ENCODE results near the gene SPAAR. TPM values are rescaled to one million over a fixed set of nuclear protein-coding genes. Genes with fewer than 3 reads are reported as not detected.
"Not testable (repeated sequence)": the region's sequence is repeated elsewhere in the genome, so short reads cannot be mapped to it uniquely, and the experiment has no call there.

The SPAAR gene
- total RNA-seq, 1 experiment from 2014 or later = not detected

GRCh38 chr9:35904338-35904737 is 5.0 kb upstream of the SPAAR start:
- no peak for DNase-seq (ENCODE audit: low read depth)

DNA sequence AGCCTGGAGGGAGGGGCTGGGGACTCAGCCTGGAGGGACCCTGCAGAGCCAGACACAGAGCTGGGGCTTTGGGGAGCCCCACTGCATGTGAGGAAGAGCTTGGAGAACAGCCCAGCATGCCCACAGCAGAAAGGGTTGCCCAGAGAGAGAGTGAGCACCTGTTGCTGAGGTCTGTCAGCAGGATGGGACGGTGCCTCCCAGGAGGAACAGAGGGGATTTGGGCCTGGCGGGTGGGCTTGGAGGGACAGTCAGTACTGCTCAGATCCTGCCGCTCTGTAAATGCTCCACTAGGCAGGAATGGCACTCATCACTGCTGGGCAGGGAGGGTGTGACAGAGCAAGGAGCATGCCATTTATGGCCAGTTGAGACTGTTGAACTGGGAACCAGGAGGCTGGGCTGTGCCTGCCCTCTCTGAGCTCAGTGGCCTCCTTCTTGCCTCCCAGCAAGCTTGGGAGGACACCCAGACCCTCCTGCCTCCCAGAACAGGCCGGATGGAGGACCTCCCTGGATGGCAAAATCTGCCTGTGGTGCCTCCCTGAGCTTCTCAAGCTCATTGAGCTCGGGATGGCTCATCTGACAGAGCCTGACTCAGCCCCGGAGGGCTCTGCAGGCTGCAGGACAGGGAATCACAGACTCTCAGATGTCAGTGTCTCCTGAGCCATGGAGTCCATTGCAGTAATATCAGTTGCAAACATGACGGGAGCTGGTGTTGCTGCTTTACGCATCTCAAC is 4.1 kb upstream of the SPAAR start:
- peak; percentile 79 for DNase-seq (ENCODE audit: low read depth)

DNA sequence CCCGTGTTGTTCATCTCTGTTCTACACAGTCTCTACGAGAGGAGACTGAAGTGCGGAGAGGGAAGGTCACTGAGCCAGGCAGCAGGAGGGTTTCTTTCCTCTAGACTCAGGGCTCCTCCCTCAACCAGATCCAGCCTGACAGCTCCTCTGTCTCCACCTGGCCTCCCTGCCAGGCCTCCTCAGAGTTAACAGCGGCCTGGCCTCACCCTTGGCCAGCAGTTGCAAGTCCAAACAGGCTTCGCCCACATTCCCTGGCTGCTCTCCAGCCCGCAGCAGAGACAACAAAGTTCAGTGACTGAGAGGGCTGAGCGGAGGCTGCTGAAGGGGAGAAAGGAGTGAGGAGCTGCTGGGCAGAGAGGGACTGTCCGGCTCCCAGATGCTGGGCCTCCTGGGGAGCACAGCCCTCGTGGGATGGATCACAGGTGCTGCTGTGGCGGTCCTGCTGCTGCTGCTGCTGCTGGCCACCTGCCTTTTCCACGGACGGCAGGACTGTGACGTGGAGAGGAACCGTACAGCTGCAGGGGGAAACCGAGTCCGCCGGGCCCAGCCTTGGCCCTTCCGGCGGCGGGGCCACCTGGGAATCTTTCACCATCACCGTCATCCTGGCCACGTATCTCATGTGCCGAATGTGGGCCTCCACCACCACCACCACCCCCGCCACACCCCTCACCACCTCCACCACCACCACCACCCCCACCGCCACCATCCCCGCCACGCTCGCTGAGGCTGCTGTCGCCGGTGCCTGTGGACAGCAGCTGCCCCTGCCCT is 3.2 kb upstream of the SPAAR start, which contains the start of gene HRCT1:
Gene HRCT1 (plus strand): TSS at position 291 of the 768 bp plus-strand sequence. CDS start 86 bp downstream, at position 377.
- DNase-seq (ENCODE audit: low read depth) = peak; percentile 98

- DNase-seq (ENCODE audit: low read depth) = peak; percentile 76
Measured at GRCh38 chr9:35906923-35907699, 2.2 kb upstream of the SPAAR start.

GRCh38 chr9:35907711-35908503 is 1.4 kb upstream of the SPAAR start:
- DNase-seq (ENCODE audit: low read depth) = peak; percentile 95

- no peak for DNase-seq (ENCODE audit: low read depth)
Measured at GRCh38 chr9:35908504-35909125, 675 bp upstream of the SPAAR start.

- DNase-seq (ENCODE audit: low read depth) = no peak
Measured at GRCh38 chr9:35909687-35910612, 660 bp downstream of the SPAAR start.

- peak; percentile 77 for DNase-seq (ENCODE audit: low read depth)
Measured at GRCh38 chr9:35910613-35911359, 1.5 kb downstream of the SPAAR start.

- no peak for DNase-seq (ENCODE audit: low read depth)
Measured at GRCh38 chr9:35911690-35912089, 2.4 kb downstream of the SPAAR start.

DNA sequence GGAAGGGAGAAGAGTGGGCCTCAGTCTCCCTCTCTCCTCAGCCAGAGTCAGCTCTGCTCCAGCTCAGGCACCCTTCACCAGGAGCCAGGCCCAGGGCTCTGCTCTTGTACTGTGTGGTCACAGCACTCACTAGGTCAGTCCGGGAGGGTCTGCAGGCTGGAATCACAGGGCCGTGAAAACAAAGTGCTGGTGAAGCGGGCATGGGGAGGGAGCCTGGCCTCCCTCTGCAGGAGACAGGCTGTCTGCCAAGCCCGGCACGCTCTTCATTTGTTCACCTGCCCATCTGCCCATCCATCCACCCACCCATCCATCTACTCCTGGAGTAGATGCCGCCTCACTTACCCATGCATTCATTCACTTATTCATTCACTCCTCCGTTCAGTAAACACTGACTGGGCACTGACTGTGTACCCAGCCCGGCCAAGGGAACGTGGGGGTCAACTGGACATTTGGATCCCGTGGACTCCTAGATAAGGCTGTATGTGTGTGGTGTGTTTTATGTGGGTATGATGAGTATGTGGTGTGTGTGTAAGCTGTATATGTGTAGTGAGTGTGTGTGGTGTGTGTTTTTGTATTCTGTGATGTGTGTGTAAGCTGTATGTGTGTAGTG is 3.6 kb downstream of the SPAAR start:
- DNase-seq (ENCODE audit: low read depth) = no peak

- not testable (repeated sequence) for DNase-seq (ENCODE audit: low read depth)
Measured at GRCh38 chr9:35913429-35913828, 4.1 kb downstream of the SPAAR start.

- DNase-seq (ENCODE audit: low read depth) = peak; percentile 31
Measured at GRCh38 chr9:35914301-35914807, 5.1 kb downstream of the SPAAR start.

GRCh38 chr9:35915681-35916294 is 6.5 kb downstream of the SPAAR start:
- no peak for DNase-seq (ENCODE audit: low read depth)

GRCh38 chr9:35917261-35917660 is 8.0 kb downstream of the SPAAR start:
- no peak for DNase-seq (ENCODE audit: low read depth)

DNA sequence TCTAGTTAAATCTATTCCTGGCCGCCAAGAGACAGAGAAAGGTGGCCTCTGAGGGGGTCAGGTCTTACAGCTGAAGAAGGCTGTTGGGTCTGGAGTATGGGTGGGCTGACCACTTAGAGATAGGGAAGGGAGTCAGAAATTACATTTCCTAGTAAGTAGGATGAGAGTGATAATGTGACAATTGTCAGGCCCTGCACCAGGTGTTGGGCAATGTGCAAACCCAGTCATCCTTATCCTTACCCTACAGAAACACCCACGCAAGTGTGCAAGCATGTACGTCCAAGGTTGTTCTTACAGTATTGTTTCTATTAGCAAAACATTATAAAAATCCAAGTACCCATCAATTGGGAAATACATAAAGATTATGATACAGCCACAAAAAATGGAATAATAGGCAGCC is 9.5 kb downstream of the SPAAR start:
- no peak for DNase-seq (ENCODE audit: low read depth)

- DNase-seq (ENCODE audit: low read depth) = no peak
Measured at GRCh38 chr9:35919212-35920008, 10.1 kb downstream of the SPAAR start.

DNA sequence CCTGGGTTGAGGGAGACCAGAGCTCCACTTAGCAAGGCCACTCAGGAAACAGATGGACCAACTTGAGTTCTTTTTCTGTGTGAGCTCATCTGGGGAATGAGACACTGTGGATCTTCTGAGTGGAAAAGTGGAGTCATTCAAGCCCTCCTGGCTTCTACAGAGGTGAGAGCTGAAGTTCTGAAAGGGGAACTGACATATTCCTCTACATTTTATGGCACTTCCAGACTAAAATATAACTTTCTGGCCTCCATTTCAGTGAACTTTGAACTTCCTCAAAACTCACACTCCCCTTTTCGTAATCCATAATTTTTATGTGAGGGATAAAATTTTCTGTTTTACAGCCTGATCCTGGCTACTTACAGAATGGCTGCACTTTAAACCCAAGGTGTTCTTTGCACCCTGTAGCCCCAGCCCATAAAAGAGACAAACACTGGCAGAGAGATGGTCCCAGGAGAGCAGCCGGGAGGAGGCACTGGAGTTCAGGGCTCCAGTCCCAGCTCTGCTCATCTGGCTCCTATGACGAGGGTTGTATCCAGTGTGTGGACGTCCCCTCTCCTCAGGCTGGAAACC is 10.8 kb downstream of the SPAAR start:
- no peak for DNase-seq (ENCODE audit: low read depth)
